Osteoblast (primary cell): ENCODE results near the gene SERP1. TPM values are rescaled to one million over a fixed set of nuclear protein-coding genes. Genes with fewer than 3 reads are reported as not detected.
A peak's percentile ranks its signal among the peaks of the same experiment; 100 is the strongest.

Source experiments
- DNase-seq: peaks from one replicate; pipeline ENCODE4 v3.0.0; 2011; ENCODE audit warnings: low spot score, mixed read lengths; ENCODE audit not compliant: insufficient read length; ENCODE audit errors: missing footprints
- H2AFZ ChIP-seq: 2 replicates; pipeline ENCODE4 v1.6.0; 2011; ENCODE audit warnings: mild to moderate bottlenecking, low read length
- H3K27ac ChIP-seq: 2 replicates; pipeline ENCODE4 v1.5.1; 2011; ENCODE audit warnings: mild to moderate bottlenecking, low read depth, low read length, moderate library complexity
- H3K27me3 ChIP-seq: 2 replicates; pipeline ENCODE4 v1.6.0; 2012; ENCODE audit warnings: mild to moderate bottlenecking, control low read depth, inconsistent platforms, low read length, moderate library complexity; ENCODE audit not compliant: insufficient read depth
- H3K36me3 ChIP-seq: 2 replicates; pipeline ENCODE4 v1.5.1; 2011; ENCODE audit warnings: mild to moderate bottlenecking, low read length, control low read depth, moderate library complexity; ENCODE audit not compliant: insufficient read depth
- H3K4me1 ChIP-seq: 2 replicates; pipeline ENCODE4 v1.5.1; 2011; ENCODE audit warnings: mild to moderate bottlenecking, low read length, control low read depth, moderate library complexity; ENCODE audit not compliant: insufficient read depth
- H3K4me2 ChIP-seq: 2 replicates; pipeline ENCODE4 v1.6.0; 2011; ENCODE audit warnings: mild to moderate bottlenecking, low read length; ENCODE audit not compliant: insufficient read depth
- H3K4me3 ChIP-seq: fragments of 200-600 bp; sonication (generic); 3 replicates; pipeline ENCODE4 v1.5.1; 2012; ENCODE audit warnings: mild to moderate bottlenecking, low read length, inconsistent platforms; ENCODE audit not compliant: insufficient read depth
- H3K79me2 ChIP-seq: 2 replicates; pipeline ENCODE4 v1.6.0; 2012; ENCODE audit warnings: mild to moderate bottlenecking, low read length, control low read depth, inconsistent platforms; ENCODE audit not compliant: insufficient read depth
- H3K9me3 ChIP-seq: 2 replicates; pipeline ENCODE4 v1.5.1; 2011; ENCODE audit warnings: low read depth, low read length, control low read depth
- H4K20me1 ChIP-seq: 2 replicates; pipeline ENCODE4 v1.6.0; 2012; ENCODE audit warnings: mild to moderate bottlenecking, low read length, control low read depth; ENCODE audit not compliant: insufficient read depth
- total RNA-seq: library from RNA; depleted of rRNA; stranded (reverse); fragments of >200 nt; gene quantifications from 2 replicates; pipeline ENCODE4 v1.2.3, GENCODE V29; 2012
- TF ChIP-seq, protein P1 (sequence below): IDR thresholded peaks from 2 replicates; pipeline ENCODE4 v1.5.1; 2011; ENCODE audit warnings: mild to moderate bottlenecking, low read depth, low read length, moderate library complexity; ENCODE audit errors: extremely low read depth

SERP1 gene
- total RNA-seq, 1 donor = 124 TPM

DNA sequence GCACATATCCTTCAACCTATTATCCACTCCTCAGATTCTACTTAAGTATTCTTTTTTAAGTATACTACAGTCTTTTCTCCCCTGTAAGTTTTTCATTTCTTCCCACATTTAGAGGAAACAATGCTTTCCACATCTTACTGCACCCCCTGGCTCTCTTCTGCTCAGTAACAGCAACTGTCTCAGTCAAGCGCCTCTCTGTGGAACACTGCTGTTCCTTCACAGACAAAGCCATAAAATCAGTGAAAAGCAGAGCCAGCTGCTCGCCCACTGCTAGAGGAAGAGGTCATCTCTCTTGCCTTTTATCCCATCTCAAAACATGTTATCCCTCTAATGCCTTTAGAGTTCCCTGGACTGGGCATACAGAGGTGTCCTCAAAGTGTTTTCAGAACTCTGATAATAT, 24.8 kb downstream of the SERP1 start:
- H3K36me3 ChIP-seq = no peaks in the 10 kb centered on the region
- no peaks in the 10 kb centered on the region for H3K79me2 ChIP-seq
- H3K4me3 ChIP-seq = no peak overlapping the region
- H3K27me3 ChIP-seq = no peaks in the 10 kb centered on the region
- no peaks in the 10 kb centered on the region for H4K20me1 ChIP-seq
- no peak for DNase-seq
- H3K4me1 ChIP-seq = no peaks in the 10 kb centered on the region
- no peak overlapping the region for H3K4me2 ChIP-seq
- H3K9me3 ChIP-seq = no peaks in the 10 kb centered on the region
- TF ChIP-seq, protein P1, sequence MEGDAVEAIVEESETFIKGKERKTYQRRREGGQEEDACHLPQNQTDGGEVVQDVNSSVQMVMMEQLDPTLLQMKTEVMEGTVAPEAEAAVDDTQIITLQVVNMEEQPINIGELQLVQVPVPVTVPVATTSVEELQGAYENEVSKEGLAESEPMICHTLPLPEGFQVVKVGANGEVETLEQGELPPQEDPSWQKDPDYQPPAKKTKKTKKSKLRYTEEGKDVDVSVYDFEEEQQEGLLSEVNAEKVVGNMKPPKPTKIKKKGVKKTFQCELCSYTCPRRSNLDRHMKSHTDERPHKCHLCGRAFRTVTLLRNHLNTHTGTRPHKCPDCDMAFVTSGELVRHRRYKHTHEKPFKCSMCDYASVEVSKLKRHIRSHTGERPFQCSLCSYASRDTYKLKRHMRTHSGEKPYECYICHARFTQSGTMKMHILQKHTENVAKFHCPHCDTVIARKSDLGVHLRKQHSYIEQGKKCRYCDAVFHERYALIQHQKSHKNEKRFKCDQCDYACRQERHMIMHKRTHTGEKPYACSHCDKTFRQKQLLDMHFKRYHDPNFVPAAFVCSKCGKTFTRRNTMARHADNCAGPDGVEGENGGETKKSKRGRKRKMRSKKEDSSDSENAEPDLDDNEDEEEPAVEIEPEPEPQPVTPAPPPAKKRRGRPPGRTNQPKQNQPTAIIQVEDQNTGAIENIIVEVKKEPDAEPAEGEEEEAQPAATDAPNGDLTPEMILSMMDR = peak; percentile 18
- H3K27ac ChIP-seq = no peak overlapping the region
- no peak overlapping the region for H2AFZ ChIP-seq

DNA sequence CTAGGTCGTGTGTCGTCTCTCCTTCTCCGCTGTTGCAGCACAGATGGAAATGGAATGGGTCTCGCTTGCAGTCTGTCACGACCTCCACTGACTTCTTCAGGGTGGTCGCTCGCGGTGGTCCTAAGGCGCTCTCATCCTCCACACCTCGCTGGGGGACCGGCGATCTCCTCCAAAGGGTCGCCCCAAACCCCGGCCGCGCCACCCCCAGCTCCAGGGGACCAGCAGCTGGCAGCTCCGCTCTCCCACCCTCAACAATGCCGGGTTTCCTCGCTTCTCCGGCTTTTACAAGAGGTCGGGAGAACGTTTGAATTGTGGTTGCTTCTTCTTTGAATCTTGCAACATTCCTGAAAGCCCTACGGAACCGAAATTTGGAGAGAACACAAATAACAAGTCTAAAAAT, 25.9 kb downstream of the SERP1 start:
- no peaks in the 10 kb centered on the region for H3K4me1 ChIP-seq
- no peaks in the 10 kb centered on the region for H3K79me2 ChIP-seq
- no peaks in the 10 kb centered on the region for H3K27me3 ChIP-seq
- H4K20me1 ChIP-seq = no peaks in the 10 kb centered on the region
- TF ChIP-seq, protein P1 = no peak
- DNase-seq = peak; percentile 11
- H3K4me3 ChIP-seq = peak overlapping the region; percentile 57
- no peak overlapping the region for H3K27ac ChIP-seq
- H3K36me3 ChIP-seq = no peaks in the 10 kb centered on the region
- H3K4me2 ChIP-seq = peak overlapping the region; percentile 60
- no peaks in the 10 kb centered on the region for H3K9me3 ChIP-seq
- peak overlapping the region; percentile 52 for H2AFZ ChIP-seq

DNA sequence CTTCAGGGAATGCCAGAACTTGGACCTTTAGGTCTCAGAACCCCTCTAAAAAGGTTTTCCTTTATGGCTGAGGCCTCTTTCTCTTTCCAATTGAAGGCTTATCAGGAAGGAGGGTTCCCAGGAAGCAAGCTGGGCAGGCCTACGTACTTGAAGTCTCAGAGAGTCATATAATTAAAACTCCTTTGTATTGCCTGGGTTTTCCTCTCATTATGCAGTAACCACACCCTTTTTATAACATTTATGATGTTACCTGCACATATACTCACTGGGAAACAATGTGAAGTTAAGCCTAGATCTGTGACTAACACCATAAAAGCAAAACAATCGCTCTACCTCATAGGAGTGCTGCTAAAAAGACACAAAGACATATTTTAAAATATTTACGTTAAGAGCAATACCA, 27.3 kb downstream of the SERP1 start:
- TF ChIP-seq, protein P1 = no peak
- Histone ChIP-seq H3K4me1 (no peaks in the 10 kb centered on the region), H3K36me3 (no peaks in the 10 kb centered on the region)

DNA sequence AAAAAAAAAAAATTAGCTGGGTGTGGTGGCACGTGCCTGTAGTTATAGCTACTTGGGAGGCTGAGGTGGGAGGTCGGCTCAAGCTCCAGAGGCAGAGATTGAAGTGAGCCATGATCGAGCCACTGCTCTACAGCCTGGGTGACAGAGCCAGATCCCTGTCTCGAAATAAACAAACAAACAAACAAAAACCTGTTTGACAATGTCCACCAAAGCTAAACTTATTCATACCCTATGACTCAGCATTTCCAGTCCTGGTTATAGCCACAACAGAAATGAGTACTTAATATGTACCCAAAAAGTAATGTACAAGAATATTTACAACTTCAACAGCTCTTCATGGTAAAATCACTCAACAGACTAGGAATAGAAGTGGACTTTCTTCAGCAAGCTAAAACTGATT, 31.1 kb downstream of the SERP1 start:
- Histone ChIP-seq H4K20me1 (no peaks in the 10 kb centered on the region), H3K4me1 (no peaks in the 10 kb centered on the region), H2AFZ (no peak overlapping the region), H3K4me2 (no peak overlapping the region), H3K36me3 (no peaks in the 10 kb centered on the region), H3K79me2 (no peaks in the 10 kb centered on the region), H3K4me3 (no peak overlapping the region), H3K27me3 (no peaks in the 10 kb centered on the region), H3K27ac (no peak overlapping the region), H3K9me3 (no peaks in the 10 kb centered on the region)
- DNase-seq = peak; percentile 44
- TF ChIP-seq, protein P1 = no peak

More for the DNA sequence above, 27.3 kb downstream of the SERP1 start:
- Histone ChIP-seq H3K27ac (no peak overlapping the region), H3K9me3 (no peaks in the 10 kb centered on the region), H2AFZ (peak overlapping the region; percentile 12), H3K79me2 (no peaks in the 10 kb centered on the region), H3K4me3 (no peak overlapping the region), H4K20me1 (no peaks in the 10 kb centered on the region), H3K4me2 (no peak overlapping the region), H3K27me3 (no peaks in the 10 kb centered on the region)
- DNase-seq = no peak
